GM19324 (cell line): ENCODE data around the gene MYRFL.

Source experiments
- ATAC-seq: cut with Tn5 transposase; IDR thresholded peaks from one replicate; pipeline ENCODE4 v1.9.1; 2021; ENCODE audit warnings: mild to moderate bottlenecking, moderate library complexity; ENCODE audit not compliant: unreplicated experiment, low FRiP score

The MYRFL gene

DNA sequence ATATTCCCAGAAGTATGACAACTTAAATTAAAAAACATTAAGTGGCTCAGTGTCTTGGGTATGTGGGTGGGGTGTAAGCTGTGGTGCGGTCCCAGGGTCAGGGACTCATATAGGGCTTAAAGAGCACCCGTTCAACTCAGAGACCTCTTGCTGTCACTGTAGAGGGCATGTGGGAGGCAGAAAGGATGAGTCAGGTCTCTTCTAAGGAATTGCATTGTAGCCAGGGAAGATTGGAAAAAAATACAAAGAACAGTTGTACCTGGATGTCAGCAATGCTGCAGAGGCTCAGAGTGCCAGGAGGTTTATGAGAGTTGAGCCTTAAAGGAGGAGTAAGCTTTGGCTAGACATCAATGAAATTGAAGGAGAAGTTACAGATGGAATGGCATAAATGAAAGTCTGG is 104.1 kb downstream of the MYRFL start:
- no peak for ATAC-seq

DNA sequence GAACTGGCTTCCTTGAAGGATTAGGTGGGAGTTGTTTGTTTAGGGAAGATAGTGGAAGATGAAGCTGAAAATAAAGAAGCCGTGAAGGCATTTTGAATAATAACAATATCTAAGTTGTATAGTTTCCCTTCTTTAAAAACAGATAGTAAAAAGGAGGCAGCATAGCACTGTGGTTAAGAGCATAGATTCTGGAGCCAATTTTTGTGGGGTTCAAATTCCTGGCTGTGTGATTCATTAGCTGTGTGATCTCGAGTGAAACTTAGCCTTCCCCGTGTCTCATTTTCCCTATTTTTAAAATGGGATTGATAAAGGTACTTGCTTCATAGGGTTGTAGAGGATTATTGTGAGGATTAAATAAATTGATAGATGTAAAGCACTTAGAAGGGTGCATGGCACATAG is 104.5 kb downstream of the MYRFL start:
- ATAC-seq = no peak

DNA sequence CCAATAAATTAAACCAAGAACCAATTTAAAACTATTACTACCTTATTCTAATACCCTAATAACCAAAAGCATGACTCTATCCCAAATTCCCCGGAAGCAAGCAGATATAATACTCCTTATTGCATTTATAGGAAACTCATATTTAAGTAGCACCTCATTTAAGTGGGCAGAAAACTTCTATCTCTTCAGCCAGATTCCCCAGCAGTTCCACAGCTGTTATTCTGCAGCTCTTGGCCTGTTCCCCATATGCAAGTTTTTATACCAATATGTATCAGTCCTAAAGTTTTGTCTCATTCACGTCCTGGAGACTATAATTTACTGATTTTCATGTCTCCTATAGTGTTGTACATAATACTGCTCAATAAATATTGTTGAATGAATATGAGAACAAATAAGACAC is 106.5 kb downstream of the MYRFL start:
- ATAC-seq = no peak

DNA sequence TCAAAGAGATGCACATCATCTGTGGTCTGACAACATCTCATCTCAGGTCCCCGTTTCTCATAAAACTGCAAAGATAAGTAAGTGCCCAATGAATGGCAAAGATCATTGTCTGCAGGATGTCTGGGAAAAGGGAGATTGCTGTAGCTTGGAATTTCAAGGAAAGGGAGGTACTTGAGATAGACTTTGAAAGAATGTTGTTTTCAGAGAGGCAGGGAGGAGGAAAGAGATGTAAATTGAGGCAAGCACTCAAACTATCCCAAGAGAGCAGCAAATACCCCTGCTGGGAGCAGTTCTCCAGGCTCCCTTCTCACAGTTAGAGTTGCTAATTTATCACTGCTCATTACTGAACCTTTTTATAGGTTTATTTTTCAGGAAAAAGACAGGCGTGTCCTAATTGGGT is 107.1 kb downstream of the MYRFL start:
- no peak for ATAC-seq

DNA sequence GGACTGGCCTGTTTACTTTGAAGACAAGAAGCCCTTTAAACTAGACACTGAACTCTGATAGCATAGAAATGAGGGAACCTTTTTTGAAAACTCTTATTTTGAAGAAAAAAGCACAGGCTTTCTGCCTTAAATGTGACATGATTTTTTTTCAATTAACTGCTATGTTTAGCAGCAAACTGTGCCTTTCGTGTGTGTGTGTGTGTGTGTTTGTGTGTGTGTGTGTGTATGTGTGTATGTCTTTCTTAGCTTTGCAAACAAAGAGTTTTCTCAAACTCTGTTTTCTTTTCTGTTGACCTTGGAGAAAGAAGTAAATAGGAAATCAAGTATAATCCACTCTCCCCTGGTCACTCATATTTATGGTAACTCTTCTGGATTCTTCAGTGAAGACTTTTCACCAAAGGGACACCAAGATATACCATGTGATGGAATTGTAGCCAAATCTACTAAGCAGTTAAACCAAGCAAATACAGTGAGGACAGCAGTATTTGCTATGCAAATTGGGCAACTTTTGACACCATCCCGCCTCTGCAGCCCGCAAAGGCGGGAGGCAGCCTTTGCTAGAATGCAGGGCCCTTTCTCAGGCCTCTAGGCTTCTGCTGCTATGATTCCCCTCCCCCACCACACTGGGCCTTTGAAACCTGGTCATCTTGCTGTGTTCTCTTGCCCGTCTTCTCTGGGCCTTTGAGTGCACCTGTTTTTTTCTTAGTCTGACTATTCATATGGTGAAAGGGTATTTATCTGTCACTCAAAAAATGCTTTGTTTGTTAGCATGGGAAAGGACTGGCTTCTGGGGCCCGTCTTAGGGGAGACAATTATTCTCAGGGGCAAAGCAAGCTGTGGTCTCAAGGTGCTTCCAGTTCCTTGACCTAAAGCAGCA is 107.9 kb downstream of the MYRFL start:
- ATAC-seq = no peak

DNA sequence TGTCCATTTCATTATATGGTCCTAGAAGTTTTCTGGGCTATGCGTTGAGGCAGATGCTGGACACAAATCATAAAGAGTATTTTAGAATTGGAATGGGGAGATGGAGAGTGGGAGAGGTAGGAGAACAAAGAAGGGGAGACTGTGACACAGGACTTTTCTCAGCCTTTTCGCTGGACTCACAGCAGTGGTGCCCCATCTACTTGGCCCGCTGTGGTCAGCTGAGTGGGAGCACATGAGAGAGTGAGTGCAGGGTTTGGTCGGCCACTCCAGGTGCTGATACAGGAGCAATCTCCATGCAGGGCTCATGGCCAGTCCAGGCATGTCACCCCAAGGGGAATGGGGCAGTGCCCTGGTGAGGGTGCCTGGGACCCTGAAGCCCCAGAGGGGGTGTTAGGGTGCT is 109.0 kb downstream of the MYRFL start:
- ATAC-seq = no peak

DNA sequence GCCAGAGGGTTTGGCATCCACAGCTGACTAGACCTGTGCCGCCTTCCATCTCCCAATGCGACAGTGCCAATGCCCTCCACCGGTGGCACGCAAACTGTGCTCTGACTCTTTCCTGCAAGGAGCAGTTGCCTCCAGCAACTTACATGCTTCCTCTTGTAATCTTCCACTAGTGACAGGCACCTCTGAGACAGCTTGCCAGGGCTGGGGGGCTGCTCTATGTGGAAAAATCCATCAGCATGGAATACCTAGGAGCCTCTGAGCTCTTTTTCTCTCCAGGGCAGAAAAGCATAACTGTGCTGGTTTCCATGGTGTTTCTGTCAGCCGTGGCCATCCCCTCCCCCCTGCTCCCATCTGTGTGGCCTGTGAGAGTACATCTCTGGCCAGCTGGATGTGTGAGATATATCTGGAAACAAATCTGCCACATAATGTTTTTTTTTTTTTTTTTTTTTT is 110.6 kb downstream of the MYRFL start:
- no peak for ATAC-seq

DNA sequence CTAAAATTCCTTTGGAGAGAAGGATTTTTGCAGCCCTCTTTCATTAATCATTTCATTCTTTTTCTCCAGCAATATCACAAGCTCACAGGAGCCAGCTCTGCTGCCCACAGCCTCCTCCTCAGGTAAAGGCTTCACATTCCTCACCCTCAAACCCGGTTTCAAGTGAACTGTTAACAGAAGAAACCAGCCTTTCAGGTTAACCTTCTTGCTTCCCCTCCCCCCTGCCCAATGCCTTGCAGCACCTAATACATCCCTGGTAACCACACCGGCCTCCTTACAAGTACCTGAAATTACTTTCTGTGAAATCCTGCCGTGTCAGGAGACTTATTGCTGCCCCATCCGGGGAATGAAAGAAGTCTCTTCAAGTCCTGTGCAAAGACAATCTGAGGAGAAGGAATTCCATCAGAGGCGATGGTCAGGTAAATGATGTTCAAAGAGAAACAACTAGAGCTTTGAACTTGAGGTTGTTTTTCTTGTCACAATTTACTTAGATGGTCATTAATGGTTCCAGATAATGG is 111.2 kb downstream of the MYRFL start:
- no peak for ATAC-seq

DNA sequence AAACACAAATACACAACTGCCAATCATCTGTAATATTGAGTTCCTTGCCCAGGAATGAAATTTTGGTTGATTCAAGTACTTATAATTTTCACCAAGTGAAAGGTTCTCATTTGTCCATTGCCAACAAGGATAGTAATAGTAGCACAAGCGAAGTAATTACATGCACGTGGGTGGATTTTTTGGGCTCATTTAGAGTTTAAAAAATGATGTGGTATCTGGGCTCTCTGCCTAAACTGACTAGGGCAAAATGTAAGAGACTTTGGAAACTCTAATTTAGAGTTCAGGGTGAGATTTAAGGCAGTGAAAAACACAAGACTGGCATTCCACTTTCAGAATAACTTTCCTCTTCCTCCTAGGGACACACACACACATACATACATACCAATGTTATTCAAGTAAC is 111.7 kb downstream of the MYRFL start:
- no peak for ATAC-seq

DNA sequence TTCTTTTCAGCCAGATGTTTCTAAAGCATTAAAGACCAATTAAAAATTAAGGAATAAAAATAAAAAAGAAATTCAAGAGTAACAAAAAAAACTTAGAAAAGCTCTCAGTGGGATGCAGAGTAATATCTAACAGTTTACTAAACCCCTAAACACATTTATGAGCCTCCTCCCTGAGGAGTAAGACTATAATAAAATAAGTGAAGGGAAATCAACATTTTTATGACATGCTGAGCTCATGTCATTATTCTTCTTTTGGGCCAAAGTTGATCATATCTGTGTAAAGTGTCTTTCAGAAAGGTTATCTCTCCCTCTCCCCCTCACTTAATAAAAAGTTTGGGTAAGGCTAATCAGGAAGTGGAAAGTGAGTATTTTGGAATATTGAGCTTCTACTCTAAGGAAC is 122.1 kb downstream of the MYRFL start:
- ATAC-seq = no peak

DNA sequence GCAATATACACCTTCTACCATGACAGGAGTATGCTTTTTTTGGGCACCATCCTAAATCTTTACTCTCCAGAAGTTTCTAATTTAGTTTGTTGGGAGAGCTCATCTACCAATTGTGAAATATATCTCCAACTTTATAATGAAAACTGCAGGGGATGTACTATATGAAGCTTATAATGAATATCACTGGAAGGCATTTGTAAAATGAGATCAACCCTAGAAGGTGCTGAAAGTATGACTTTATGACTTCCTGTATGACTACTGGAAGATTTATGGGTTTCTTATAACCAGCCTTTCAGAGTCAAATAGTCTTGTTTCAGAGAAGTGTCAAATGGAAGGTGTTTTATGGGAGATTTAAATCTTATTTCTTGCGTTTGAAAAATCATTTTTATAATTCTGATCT is 122.9 kb downstream of the MYRFL start:
- no peak for ATAC-seq

DNA sequence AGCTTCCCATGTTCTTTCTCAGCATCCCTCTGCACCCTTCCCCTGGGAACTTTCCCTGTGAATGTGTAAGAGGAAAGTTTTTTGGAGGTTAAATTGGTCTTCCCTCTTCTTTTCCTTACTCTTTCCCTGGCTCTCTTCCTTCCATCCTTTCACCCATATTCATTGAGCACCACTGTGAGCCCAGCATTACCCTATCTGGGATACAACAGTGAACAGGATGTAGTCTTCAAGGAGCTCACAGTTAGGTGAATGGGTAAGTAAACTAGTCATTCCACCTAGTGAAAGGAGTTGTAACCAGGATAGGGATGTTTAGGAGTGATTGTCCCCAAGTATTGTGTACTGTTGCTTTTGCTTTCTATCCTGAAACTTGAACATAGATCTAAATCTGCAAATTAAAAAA is 123.8 kb downstream of the MYRFL start:
- ATAC-seq = no peak

DNA sequence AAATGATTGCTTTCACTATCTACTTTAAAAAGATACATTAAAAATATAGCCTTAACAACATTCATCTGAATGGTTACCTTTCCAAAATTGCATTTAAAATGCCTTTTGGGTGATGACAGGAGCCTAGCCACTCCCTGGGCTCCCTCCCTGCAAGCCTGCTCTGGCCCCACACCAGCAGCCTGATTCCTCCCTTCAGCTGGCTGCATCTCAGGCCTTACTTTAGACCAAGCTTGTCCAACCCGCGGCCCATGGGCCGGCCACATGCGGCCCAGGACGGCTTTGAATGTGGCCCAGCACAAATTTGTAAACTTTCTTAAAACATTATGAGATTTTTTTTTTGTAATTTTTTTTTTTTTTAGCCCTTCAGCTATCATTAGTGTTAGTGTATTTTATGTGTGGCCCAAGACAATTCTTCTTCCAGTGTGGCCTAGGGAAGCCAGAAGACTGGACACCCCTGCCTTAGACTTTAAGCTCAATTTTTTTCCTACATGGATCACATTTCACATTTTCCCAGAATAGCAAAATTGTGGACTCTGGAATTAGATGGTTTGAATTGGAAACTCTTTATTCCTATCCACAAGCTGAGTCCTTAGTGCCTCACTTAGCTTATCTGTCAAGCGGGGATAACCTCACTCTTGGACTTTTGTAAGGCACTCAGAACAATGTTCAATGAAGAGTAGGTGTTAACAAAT is 124.4 kb downstream of the MYRFL start:
- no peak for ATAC-seq

DNA sequence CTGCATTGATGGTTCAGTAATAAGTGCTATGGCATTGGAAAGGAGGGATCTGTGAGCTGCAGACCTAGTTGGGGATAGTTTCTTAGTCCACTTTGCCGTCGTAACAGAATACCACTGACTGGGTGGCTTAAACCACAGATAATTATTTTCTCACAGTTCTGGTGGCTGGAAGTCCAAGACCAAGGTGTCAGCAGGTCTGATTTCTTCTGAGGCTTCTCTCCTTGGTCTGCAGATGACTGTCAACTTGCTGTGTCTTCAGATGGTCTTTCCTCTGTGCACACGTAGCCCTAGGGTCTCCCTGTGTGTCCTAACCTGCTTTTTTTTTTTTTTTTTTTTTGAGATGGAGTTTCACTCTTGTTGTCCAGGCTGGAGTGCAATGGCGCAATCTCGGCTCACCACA is 126.1 kb downstream of the MYRFL start:
- no peak for ATAC-seq

DNA sequence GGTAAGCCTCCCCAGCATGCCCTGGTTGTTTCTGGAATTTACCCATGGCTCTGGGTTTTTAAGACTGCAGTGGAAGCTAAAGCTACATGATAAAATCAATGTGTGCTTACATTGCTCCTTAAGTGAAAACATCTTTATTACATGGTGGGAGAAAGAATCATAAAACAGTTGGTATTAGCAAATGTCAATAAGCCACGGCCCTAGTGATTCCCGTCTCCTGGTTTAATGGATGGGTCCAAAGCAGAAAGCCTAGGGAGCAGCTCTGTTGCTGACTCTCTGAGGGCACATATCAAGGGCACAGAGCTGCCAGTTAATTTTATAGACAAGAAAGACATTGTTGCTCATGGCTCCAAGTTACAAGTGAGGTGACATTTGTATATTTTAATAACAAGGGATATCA is 127.9 kb downstream of the MYRFL start:
- ATAC-seq = no peak

DNA sequence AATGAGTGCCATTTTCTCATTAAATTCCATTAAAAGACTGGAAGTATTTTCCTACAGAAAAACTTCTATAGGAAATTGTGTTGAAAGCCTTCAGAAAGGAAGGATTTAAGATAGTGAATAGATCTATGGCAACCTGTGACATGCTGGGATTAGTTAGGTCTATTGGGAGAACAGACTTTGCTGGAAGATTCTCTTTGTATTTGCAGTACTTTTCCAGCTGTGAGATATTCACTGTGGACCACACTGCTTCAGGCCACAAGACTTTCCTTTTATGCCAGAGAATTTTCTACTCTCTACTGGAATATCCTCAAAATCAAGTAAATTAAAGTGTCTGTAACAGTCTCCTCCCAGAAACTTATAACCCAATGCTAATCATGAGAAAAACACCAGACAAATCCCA is 136.2 kb downstream of the MYRFL start:
- no peak for ATAC-seq

DNA sequence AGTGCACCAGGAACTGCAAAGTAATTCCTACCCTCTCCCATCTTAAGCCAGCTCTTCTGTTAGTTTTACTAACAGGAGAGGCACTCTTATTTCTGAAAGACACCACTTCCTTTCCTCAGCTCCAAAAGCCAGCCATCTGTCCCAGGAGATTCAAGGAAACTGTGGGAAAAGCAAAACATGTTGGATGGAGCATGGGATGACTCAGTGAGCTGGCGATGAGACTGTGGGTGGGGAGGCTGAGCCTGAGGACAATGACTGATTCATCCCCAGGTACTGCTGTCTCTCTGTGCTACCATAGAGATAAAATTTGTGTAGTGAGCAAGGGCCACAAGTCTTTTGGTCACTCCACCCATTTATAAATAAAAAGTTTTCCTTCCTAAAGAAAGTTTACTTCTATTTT is 141.4 kb downstream of the MYRFL start:
- ATAC-seq = no peak

DNA sequence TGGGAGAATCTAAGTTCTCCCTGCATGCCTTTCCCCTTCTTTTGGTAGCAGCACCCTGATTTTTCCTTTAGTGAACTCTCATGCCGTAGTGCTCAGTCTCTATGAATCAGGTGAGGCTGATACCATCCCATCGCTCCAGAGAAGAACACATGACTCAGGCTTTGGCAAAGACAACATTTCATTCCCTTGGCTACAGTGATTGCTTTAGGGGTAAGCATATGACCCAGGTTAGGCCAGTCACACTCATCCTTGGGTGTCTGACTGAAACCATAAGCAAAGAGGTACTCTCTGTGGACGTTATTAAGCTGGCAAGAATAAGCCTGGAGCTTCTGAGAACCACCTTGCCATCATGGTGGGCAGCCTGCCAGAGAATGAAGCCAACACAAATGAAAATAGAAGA is 141.8 kb downstream of the MYRFL start:
- no peak for ATAC-seq

DNA sequence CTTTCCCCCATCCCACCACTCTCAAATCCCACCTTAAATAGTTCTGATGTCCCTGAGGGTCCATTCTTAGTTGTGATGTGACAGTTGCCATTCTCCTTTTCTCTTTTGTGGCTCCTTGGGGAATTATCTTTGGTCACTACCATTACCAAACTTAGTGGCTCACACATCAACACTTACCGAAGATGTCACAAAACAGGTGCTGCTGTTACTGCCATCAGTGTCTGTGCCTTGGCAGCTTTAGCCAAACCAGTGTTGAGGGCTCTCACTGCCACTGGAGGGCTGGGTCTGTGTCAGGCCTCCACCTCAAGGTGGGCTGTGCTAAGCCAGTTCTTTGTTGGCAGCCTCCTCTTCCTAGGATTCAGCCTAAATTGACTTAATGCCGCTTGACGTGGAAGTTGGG is 144.0 kb downstream of the MYRFL start:
- ATAC-seq = no peak

DNA sequence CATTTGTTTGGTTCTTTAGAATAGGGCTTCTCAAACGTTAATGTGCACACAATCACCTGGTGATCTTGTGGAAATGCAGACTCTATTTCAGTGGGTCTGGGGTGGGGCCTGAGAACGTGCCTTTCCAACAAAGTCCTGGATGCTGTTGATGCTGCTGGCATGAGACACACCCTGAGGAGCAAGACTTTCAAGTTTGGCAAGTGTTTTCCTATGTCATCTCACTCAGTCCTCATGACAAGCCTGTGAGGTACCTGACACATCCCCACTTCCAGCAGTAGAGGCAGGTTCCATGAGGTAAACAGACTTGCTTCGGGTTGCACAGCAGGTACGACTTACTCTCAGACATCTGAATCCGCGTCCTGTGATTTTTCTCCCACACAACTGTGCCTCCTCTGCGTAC is 147.1 kb downstream of the MYRFL start:
- ATAC-seq = no peak

DNA sequence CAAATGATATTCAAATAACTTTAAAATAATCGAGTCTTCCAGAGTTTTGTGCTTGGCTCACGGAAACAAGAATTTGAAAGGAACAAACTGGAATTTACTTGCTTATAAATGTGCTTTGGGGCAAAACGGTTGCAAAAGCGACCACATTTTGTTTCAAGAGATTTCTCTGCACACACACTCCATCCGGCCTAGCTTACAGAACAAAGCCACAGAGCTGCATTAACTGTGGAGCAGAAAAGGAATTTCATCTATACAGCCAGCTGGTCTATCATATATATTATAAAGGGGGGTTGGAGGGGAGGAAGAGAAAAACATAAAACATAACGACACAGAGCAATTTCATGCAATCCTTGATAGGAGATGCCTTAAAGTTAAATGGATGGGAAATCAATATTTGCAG is 153.0 kb downstream of the MYRFL start:
- no peak for ATAC-seq
